IPS-NIHi11 (cell line): ENCODE results near the gene MYMK.

ENCODE experiments used
- DNase-seq: peaks from one replicate; pipeline ENCODE4 v3.0.0; 2012; ENCODE audit warnings: mixed read lengths, low spot score

The MYMK gene

DNA sequence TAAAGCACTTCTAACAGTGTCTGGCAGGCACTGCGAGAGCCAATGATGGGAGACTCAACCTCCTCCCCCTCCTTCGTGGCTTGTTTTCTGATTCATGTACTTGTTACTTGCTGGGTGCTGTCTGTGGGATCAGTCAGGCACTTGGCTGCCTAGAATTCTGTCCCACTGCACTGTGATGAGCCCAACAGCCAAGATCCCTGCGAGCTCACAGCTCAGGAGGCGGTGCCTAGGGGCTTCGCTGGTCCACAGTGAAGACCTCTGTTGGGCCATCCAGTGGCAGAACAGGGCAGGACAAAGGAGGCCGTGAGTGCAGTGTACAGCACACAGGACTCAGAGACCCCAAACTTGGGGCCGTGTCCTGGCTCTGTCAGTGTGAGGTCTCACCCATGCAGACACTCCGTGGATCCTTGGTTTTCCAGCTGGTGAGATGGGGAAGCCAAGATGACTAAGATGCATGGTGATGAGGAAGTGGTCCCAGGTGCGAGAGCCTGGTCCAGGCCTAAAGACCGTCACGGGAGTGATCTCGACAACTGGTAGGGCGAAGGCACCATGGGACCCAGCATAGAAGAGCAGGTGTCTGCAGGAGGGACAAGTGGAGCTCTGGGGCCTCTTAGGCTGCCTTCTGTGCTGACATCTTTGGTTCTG is 19.5 kb downstream of the MYMK start:
- no peak for DNase-seq

GRCh38 chr9:133502112-133502511 is 22.6 kb downstream of the MYMK start:
- DNase-seq, result no peak

- no peak for DNase-seq
These were observed 24.9 kb downstream of the MYMK start for GRCh38 chr9:133499892-133500270.

GRCh38 chr9:133499132-133499891 is 25.4 kb downstream of the MYMK start:
- no peak for DNase-seq

DNA sequence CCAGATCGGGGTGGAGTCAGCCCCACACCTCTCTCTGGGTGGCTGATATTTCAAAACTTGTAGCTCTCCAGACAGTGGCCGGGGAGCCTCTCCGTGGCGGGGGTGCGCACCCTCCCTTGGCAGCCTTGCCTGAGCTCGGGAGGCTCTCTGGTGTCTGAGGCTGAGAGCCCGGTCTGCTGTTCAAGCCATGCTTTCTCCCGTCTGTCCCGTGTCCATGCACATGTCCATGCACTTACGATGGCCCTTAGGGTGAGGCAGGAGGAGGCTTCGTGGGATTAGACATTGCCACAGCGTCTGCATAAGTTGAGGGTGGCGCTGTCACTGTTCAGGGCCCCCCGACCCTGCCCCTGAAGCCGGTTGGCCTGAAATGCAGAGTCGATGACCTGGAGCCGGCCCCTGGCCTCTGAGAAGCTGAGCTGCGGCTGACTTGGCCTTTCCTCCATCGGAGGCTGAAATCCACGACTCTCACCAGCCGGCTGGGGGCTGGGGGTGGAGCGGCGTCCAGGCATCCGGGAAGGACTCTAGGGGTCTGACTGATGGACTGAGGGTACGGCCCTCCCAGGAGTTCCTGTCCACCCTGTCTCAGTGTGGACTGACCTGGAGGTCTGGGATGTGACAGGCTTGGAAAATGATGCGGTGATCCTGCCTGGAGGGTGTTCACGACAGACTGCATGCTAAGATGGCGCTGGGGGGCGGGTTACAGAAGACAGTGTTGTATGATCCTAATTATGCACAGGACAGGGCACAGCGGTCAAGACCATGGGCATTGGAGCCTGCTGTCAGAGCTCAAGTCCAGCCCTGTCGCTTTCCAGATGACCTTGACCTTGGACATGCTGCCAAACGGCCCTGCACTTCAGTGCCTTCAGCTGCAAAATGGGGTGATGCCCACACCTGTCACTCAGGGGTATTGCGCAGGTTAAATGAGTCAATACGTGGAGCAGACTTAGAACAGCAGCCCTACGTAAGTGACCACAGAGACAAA is 27.6 kb downstream of the MYMK start:
- DNase-seq, result no peak

DNA sequence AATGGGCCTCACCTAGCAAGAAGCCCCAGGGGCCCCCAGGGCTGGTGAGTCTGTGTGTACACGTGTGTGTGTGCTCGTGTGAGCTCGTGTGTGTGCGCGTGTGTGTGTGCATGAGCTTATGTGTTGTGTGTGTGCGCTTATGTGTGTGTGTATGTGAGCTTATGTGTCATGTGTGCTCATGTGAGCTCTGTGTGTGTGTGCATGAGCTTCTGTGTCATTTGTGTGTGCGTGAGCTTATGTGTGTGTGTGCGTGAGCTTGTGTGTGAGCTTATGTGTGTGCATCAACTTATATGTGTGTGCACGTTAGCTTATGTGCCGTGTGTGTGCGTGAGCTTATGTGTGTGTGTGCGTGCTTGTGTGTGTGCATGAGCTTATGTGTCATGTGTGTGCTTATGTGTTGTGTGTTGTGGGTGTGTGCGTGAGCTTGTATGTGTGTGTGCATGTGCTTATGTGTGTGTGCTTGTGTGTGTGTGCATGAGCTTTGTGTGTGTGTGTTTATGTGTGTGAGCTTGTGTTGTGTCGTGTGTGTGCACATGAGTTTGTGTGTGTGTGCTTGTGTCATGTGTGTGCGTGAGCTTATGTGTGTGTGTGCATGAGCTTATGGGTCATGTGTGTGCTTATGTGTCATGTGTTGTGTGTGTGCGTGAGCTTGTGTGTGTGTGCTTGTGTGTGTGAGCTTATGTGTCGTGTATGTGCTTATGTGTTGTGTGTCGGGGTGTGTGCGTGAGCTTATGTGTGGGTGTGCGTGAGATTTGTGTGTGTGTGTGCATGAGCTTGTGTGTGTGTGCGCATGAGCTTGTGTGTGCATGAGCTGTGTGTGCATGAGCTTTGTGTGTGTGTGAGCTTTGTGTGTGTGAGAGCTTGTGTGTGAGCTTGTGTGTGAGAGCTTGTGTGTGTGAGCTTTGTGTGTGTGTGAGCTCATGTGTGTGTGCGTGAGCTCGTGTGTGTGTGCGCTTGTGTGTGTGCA is 29.1 kb downstream of the MYMK start:
- no peak for DNase-seq

GRCh38 chr9:133494636-133495326 is 30.0 kb downstream of the MYMK start:
- no peak for DNase-seq

DNA sequence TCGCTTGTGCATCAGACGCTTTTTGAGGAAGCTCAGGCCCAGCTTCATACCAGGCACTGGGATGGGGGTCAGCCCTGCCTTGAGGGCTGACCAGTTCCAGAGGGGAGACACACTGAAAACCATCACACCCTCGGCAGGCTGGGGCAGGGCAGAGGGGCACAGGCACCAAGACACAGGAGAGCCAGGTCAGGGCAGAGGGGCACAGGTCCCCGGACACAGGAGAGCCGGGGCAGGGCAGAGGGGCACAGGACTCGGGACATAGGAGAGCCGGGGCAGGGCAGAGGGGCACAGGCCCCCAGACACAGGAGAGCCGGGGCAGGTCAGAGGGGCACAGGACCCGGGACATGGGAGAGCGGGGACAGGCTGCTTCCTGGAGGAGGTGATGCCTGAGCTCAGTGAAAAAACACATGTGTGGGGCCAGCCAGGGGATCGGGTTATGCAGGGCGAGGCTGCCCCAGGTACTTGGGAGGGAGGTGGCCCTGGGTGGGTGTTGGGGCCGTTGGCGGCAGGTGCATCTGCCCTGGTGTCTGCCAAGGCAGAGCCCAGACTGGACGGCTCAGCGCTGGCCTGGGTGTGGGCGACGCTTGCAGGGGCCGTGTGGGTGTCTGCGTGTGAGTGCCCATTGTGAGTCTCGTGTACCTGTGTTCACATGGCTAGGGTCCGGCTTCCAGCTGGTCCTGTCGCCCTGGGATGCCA is 30.8 kb downstream of the MYMK start:
- no peak for DNase-seq

GRCh38 chr9:133493428-133493827 is 31.3 kb downstream of the MYMK start:
- no peak for DNase-seq

- no peak for DNase-seq
These were observed 32.4 kb downstream of the MYMK start for GRCh38 chr9:133492061-133493021.

DNA sequence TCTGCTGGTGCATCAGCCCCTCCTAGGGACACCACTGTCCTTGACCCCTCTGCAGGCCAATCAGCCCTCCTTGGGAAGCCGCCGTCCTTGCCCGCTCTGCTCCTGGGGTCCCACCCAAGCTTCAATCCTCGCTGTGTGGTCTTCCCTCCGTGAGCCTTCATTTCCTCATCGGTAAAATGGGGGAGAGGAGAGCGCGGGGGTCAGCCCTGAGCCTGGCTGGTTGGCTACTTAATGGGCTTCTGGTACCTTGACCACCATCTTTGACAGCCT is 33.2 kb downstream of the MYMK start:
- no peak for DNase-seq

- no peak for DNase-seq
These were observed 33.7 kb downstream of the MYMK start for GRCh38 chr9:133490865-133491655.

- DNase-seq, result no peak
These were observed 34.5 kb downstream of the MYMK start for GRCh38 chr9:133490201-133490681.

DNA sequence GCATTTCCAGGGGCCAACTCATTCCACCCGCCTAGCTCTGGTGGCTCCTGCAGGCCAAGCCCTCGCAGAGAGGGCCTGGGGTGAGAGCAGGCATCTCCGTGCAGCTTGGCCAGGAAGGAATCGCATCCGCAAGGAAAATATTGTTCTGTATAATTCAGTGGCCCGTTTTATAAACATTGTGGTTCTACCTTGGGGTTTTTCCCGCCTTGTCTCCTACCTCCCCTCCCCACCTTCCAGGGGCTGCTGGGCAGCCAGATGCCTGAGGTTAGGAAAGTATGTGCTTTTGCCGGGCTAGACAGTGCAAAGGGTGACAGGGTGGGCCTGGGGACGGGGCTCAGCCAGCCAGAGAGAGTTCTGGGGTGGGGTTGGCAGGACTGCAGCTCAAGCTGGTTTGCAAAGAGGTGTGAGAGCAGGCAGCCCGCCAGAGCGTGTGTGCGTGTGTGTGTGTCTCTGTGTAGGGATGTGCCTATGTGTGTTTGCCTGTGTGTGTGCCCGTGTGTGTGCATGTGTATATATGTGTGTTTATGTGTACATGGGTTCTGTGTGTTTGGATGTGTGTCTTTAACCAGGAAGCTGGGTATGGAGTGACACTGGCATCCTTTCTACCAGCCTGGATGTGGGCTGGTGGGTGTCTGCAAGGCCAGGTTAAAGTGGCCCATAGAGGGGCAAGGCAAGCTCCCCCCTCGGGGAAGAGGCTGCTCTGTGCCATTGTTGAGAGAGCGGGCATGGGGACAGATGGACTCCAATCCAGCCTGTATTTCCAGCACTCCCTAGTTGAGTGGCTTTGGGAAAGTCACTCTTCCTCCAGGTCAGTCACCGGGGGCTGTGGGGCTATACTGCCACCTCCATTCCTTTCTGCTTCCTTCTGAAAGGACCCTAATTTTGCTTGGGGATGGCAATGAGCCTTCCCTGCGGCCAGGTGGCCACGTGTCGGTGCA is 35.2 kb downstream of the MYMK start:
- DNase-seq, result no peak

DNA sequence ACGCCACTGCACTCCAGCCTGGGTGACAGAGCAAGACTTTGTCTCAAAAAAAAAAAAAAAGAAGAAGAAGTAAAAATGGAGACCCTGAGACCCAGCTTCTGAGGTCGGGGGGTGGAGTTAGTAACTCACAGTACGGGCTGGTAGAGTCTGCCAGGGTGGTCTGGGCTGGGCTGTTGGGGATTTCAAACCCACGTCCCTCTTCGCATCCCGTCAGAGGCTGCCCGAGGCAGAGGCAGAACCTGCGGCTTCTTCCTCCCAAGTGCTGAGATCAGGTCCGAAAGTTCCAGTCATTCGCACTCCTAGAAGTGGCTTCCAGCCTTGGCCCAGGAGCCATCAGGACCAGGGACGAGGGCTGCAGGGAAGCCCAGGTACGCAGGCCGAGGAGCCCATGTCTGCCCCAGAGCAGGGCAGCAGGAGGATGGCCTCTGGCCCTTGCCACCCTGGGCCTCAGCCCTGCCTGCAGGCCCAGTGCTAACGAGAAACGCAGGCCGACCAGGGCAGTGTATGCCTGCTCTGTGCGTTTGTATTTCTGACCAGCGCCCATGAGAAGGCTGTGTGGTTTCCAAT is 36.0 kb downstream of the MYMK start:
- DNase-seq, result no peak

- no peak for DNase-seq
These were observed 37.4 kb downstream of the MYMK start for GRCh38 chr9:133487331-133487725.
